ENCODE results near the gene SERPING1. TPM values are rescaled to one million over a fixed set of nuclear protein-coding genes. Genes with fewer than 3 reads are reported as not detected.

Gene SERPING1
- total RNA-seq, 1 experiment from 2014 or later = 5.2 TPM

- no TSS peak for BruUV-seq (replicated peaks)
- Histone ChIP-seq H3K36me3 (ENCODE audit: insufficient read depth, low read length, poor library complexity, severe bottlenecking) (no peaks in the 10 kb centered on the region), H3K27ac (ENCODE audit: low read depth, low read length, poor library complexity, severe bottlenecking) (no peak overlapping the region), H3K9me3 (ENCODE audit: low read depth, low read length, poor library complexity, severe bottlenecking) (no peaks in the 10 kb centered on the region), H3K4me3 (ENCODE audit: low read depth, low read length, poor library complexity, severe bottlenecking) (no peak overlapping the region), H3K4me1 (ENCODE audit: insufficient read depth, low read length, poor library complexity, severe bottlenecking) (no peaks in the 10 kb centered on the region), H3K27me3 (replicated peaks; ENCODE audit: insufficient read depth, low read depth, low read length, poor library complexity) (peaks cover 15% of the 10 kb centered on the region)
- TF ChIP-seq CTCF (conservative IDR thresholded peaks at IDR 0.05; ENCODE audit: low read depth, low read length) (no peak), EZH2 (IDR thresholded peaks at IDR 0.05; ENCODE audit: borderline replicate concordance, low read depth, low read length, poor library complexity, severe bottlenecking) (no peak)
- intact Hi-C loops (cut with micrococcal nuclease; ENCODE audit: unreplicated experiment) = no loop called here
- POLR2A ChIA-PET (ENCODE audit: low non-redundant PET) = no interaction called here
- CTCF ChIA-PET = no interaction called here
- no peak for DNase-seq (ENCODE audit: low spot score)
Observed at GRCh38 chr11:57630171-57630570, 32.7 kb downstream of the SERPING1 start.

GRCh38 chr11:57632116-57632515, 34.6 kb downstream of the SERPING1 start:
- Histone ChIP-seq H3K36me3 (ENCODE audit: insufficient read depth, low read length, poor library complexity, severe bottlenecking) (no peaks in the 10 kb centered on the region), H3K4me3 (ENCODE audit: low read depth, low read length, poor library complexity, severe bottlenecking) (no peak overlapping the region), H3K9me3 (ENCODE audit: low read depth, low read length, poor library complexity, severe bottlenecking) (no peaks in the 10 kb centered on the region), H3K4me1 (ENCODE audit: insufficient read depth, low read length, poor library complexity, severe bottlenecking) (no peaks in the 10 kb centered on the region), H3K27me3 (replicated peaks; ENCODE audit: insufficient read depth, low read depth, low read length, poor library complexity) (peaks cover 15% of the 10 kb centered on the region), H3K27ac (ENCODE audit: low read depth, low read length, poor library complexity, severe bottlenecking) (no peak overlapping the region)
- TF ChIP-seq EZH2 (IDR thresholded peaks at IDR 0.05; ENCODE audit: borderline replicate concordance, low read depth, low read length, poor library complexity, severe bottlenecking) = no peak
- no peak for TF ChIP-seq CTCF (conservative IDR thresholded peaks at IDR 0.05; ENCODE audit: low read depth, low read length)
- no TSS peak for BruUV-seq (replicated peaks)
- POLR2A ChIA-PET (ENCODE audit: low non-redundant PET) = no interaction called here
- CTCF ChIA-PET = interaction anchor here (0.6 to 0.7 kb wide), 2 partner anchors 9 to 1768 kb away, joined by 3 to 4 read pairs; no protein-coding TSS in a partner anchor
- intact Hi-C loops (cut with micrococcal nuclease; ENCODE audit: unreplicated experiment) = no loop called here
- no peak for DNase-seq (ENCODE audit: low spot score)

GRCh38 chr11:57633394-57634070, 36.0 kb downstream of the SERPING1 start:
- H3K36me3 ChIP-seq (ENCODE audit: insufficient read depth, low read length, poor library complexity, severe bottlenecking) = no peaks in the 10 kb centered on the region
- intact Hi-C loops (cut with micrococcal nuclease; ENCODE audit: unreplicated experiment) = no loop called here
- no TSS peak for BruUV-seq (replicated peaks)
- TF ChIP-seq CTCF (conservative IDR thresholded peaks at IDR 0.05; ENCODE audit: low read depth, low read length) (no peak), EZH2 (IDR thresholded peaks at IDR 0.05; ENCODE audit: borderline replicate concordance, low read depth, low read length, poor library complexity, severe bottlenecking) (no peak)
- DNase-seq (ENCODE audit: low spot score) = no peak
- H3K9me3 ChIP-seq (ENCODE audit: low read depth, low read length, poor library complexity, severe bottlenecking) = no peaks in the 10 kb centered on the region
- ChIA-PET CTCF (interaction anchor here (1.2 kb wide), 1 partner anchor 11 kb away, joined by 3 read pairs; no protein-coding TSS in a partner anchor), POLR2A (ENCODE audit: low non-redundant PET) (no interaction called here)
- H3K4me1 ChIP-seq (ENCODE audit: insufficient read depth, low read length, poor library complexity, severe bottlenecking) = peaks cover 8% of the 10 kb centered on the region
- H3K4me3 ChIP-seq (ENCODE audit: low read depth, low read length, poor library complexity, severe bottlenecking) = no peak overlapping the region
- peaks cover 15% of the 10 kb centered on the region for H3K27me3 ChIP-seq (replicated peaks; ENCODE audit: insufficient read depth, low read depth, low read length, poor library complexity)
- no peak overlapping the region for H3K27ac ChIP-seq (ENCODE audit: low read depth, low read length, poor library complexity, severe bottlenecking)

All from A673 (cell line).